NT2/D1 (cell line): ENCODE results near the gene CELF4.

Experiments
- SUZ12 ChIP-seq: IDR thresholded peaks from 2 replicates; pipeline ENCODE4 v1.6.1; 2011; ENCODE audit not compliant: insufficient read length, insufficient read depth; ENCODE audit errors: extremely low read depth
- YY1 ChIP-seq: IDR thresholded peaks from 2 replicates; pipeline ENCODE4 v1.6.1; 2011; ENCODE audit not compliant: insufficient read length, insufficient read depth
- ZNF274 ChIP-seq: IDR thresholded peaks from 2 replicates; pipeline ENCODE4 v1.6.1; 2011; ENCODE audit warnings: mild to moderate bottlenecking, low read depth, low read length

- TF ChIP-seq YY1 = no peak
- TF ChIP-seq ZNF274 = no peak
- no peak for TF ChIP-seq SUZ12
Measured at GRCh38 chr18:37552286-37552685, 13.3 kb downstream of the CELF4 start.
